Neural crest cell (in vitro differentiated cells): ENCODE results near the gene OSCP1. TPM values are rescaled to one million over a fixed set of nuclear protein-coding genes. Genes with fewer than 3 reads are reported as not detected.

Experiments used
- DNase-seq: peaks from one replicate; pipeline ENCODE4 v3.0.0; 2021; ENCODE audit warnings: low read depth, mixed read lengths, low spot score
- H3K27ac Mint-ChIP-seq: one replicate; pipeline ENCODE4 v1.8.0; 2021; ENCODE audit warnings: mild to moderate bottlenecking, mixed read lengths; ENCODE audit not compliant: unreplicated experiment
- H3K27me3 Mint-ChIP-seq: 2 replicates; pipeline ENCODE4 v1.8.0; 2021; ENCODE audit warnings: low read depth, mild to moderate bottlenecking, mixed read lengths
- H3K36me3 Mint-ChIP-seq: 2 replicates; pipeline ENCODE4 v1.8.0; 2021; ENCODE audit warnings: low read depth, mild to moderate bottlenecking, mixed read lengths
- H3K4me1 Mint-ChIP-seq: 2 replicates; pipeline ENCODE4 v1.8.0; 2021; ENCODE audit warnings: mixed read lengths
- H3K4me3 Mint-ChIP-seq: one replicate; pipeline ENCODE4 v1.8.0; 2021; ENCODE audit warnings: mild to moderate bottlenecking, mixed read lengths
- H3K9me3 Mint-ChIP-seq: 2 replicates; pipeline ENCODE4 v1.8.0; 2021; ENCODE audit warnings: mixed read lengths
- total RNA-seq: library from RNA; stranded (reverse); gene quantifications from 2 replicates; pipeline ENCODE4 v1.2.1, GENCODE V29; 2021
- TF ChIP-seq, protein P1 (sequence below): fragments of 200-600 bp; sonication (generic); conservative IDR thresholded peaks from 2 replicates; pipeline ENCODE4 v1.5.0; 2021; ENCODE audit warnings: antibody characterized with exemption, mild to moderate bottlenecking

OSCP1 gene
- total RNA-seq, 1 donor from 2014 or later: 10.5 TPM

DNA sequence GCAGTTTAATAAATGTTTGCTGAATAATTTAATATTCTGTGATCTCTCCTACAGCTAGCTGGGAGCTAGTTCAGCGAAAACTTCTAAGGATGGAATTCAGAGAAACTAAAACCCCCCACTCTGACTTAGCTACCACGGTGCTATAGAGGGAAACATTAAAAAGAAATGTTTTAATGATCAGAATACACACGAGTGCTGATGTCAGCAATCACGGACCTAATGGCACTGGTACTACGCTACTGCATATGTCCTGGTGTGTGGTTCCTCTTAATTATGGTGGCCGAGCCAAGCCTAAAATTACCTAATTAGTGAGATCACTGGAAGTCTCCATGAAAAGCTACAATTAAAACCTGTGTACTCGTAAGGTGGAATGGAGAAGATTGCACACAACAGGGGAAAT, 28.6 kb downstream of the OSCP1 start:
- Mint-ChIP-seq H3K36me3 (peaks cover 7% of the 10 kb centered on the region), H3K27me3 (no peaks in the 10 kb centered on the region), H3K4me1 (peaks cover 11% of the 10 kb centered on the region), H3K9me3 (no peaks in the 10 kb centered on the region), H3K27ac (no peak overlapping the region), H3K4me3 (no peak overlapping the region)
- no peak for DNase-seq
- TF ChIP-seq, protein P1, sequence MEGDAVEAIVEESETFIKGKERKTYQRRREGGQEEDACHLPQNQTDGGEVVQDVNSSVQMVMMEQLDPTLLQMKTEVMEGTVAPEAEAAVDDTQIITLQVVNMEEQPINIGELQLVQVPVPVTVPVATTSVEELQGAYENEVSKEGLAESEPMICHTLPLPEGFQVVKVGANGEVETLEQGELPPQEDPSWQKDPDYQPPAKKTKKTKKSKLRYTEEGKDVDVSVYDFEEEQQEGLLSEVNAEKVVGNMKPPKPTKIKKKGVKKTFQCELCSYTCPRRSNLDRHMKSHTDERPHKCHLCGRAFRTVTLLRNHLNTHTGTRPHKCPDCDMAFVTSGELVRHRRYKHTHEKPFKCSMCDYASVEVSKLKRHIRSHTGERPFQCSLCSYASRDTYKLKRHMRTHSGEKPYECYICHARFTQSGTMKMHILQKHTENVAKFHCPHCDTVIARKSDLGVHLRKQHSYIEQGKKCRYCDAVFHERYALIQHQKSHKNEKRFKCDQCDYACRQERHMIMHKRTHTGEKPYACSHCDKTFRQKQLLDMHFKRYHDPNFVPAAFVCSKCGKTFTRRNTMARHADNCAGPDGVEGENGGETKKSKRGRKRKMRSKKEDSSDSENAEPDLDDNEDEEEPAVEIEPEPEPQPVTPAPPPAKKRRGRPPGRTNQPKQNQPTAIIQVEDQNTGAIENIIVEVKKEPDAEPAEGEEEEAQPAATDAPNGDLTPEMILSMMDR: no peak

DNA sequence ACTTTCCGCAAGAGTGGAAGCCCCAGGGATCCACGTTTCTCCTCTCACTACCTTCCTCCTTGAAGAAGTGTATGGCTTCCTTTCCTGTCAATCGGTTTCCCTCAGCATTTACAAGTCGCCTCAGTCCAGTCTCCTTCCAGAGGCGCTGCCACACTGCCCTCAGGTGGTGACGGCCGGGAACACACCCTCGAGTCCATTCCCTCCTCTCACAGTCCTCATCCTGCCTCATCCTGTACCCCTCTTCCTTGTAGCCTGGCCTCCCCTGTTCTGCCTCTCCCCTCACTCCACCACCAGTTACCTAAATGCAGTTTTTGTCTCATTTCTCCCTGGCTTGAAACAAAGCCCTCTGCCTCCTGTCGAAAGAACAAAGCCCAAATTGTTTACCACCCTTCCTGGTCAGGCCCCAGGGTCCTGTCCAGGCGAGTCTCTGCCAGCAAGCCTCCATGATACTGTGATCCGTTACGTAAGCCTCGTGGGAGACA, 29.4 kb downstream of the OSCP1 start:
- Mint-ChIP-seq H3K9me3 (no peaks in the 10 kb centered on the region), H3K27ac (no peak overlapping the region), H3K36me3 (peaks cover 7% of the 10 kb centered on the region), H3K4me1 (peaks cover 11% of the 10 kb centered on the region), H3K27me3 (no peaks in the 10 kb centered on the region), H3K4me3 (no peak overlapping the region)
- DNase-seq: peak; percentile 95
- TF ChIP-seq, protein P1: peak; percentile 93

DNA sequence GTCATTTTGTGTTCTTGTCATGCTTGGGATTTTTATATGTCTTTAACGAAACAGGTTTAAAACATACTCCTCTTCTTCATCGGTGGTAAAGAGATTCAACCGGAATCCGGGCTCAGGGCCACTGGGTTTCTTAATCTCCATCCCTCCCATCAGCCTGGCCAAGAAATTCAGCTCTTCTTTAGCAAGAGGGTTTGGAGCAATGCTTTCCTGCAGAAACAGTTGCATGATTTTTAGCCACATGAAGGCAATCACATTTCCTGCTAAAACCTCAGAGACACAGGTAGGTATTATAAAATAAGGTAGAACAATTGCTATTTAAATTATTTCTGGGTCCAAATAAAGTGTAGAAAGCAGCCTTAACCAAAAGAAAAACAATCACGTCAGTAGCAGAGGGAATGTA, 29.8 kb downstream of the OSCP1 start:
- DNase-seq: no peak
- no peak overlapping the region for H3K27ac Mint-ChIP-seq

DNA sequence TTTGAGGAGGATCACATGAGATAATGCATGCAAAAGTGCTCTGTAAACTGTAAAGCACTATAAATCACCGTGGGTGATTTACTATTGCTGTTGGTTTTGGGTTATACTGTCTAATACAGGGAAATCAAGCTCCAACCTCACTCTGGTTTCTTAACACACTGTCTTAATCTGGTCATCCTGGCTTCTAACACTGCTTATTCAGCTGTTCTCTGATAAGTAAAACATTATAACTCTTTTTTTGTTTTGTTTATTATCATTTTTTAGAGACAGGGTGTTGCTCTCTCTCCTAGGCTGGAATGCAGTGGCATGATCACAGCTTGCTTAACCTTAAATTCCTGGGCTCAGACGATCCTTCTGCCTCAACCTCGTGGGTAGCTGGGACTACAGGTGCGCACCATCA, 30.7 kb downstream of the OSCP1 start:
- DNase-seq: no peak
- TF ChIP-seq, protein P1: no peak
- Mint-ChIP-seq H3K27me3 (no peaks in the 10 kb centered on the region), H3K36me3 (peaks cover 4% of the 10 kb centered on the region), H3K9me3 (no peaks in the 10 kb centered on the region), H3K4me3 (no peak overlapping the region), H3K4me1 (peaks cover 11% of the 10 kb centered on the region), H3K27ac (no peak overlapping the region)

More for the DNA sequence above, 29.8 kb downstream of the OSCP1 start:
- TF ChIP-seq, protein P1: no peak
- H3K4me3 Mint-ChIP-seq: no peak overlapping the region
- peaks cover 4% of the 10 kb centered on the region for H3K36me3 Mint-ChIP-seq
- H3K9me3 Mint-ChIP-seq: no peaks in the 10 kb centered on the region
- H3K4me1 Mint-ChIP-seq: peaks cover 11% of the 10 kb centered on the region
- no peaks in the 10 kb centered on the region for H3K27me3 Mint-ChIP-seq

DNA sequence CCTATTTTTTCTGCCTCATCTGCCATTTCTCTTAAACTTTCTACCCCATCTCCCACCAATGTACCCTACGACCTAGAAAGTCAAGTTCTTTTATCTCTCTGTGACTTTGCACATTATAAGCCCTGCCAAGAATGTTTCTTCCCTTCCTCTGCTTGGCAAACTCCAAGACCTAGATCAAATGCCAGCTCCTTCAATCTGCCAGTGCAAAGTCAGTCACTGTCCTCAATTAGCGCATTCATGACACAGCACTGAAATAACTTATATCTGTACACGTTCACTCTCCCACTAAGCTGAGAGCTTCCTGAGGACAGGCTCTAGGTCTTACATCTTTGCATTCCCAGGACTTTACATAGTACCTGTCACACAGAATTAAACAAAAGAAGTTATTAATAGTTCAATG, 31.1 kb downstream of the OSCP1 start:
- TF ChIP-seq, protein P1: no peak
- DNase-seq: no peak
- Mint-ChIP-seq H3K27ac (no peak overlapping the region), H3K9me3 (no peaks in the 10 kb centered on the region), H3K4me3 (no peak overlapping the region), H3K4me1 (peaks cover 11% of the 10 kb centered on the region), H3K27me3 (no peaks in the 10 kb centered on the region), H3K36me3 (peaks cover 7% of the 10 kb centered on the region)
